Epithelial cell of proximal tubule (primary cell): ENCODE measurements around the gene TCF3. TPM values are rescaled to one million over a fixed set of nuclear protein-coding genes. Genes with fewer than 3 reads are reported as not detected.
A peak's percentile ranks its signal among the peaks of the same experiment; 100 is the strongest.

Experiments used
- DNase-seq: peaks from one replicate; pipeline ENCODE4 v3.0.0-alpha.2; 2011; ENCODE audit warnings: low read depth
- H3K4me3 ChIP-seq: 2 replicates; pipeline ENCODE4 v1.5.1; 2011; ENCODE audit warnings: low read depth, mild to moderate bottlenecking, low read length
- total RNA-seq: library from RNA; depleted of rRNA; stranded (reverse); fragments of >200 nt; gene quantifications from 2 replicates; pipeline ENCODE4 v1.2.3, GENCODE V29; 2015
- TF ChIP-seq, protein P1 (sequence below): conservative IDR thresholded peaks from 2 replicates; pipeline ENCODE4 v1.5.1; 2012; ENCODE audit warnings: low read depth, mild to moderate bottlenecking, low read length

The TCF3 gene
- total RNA-seq, 1 donor from 2014 or later = 197 TPM

DNA sequence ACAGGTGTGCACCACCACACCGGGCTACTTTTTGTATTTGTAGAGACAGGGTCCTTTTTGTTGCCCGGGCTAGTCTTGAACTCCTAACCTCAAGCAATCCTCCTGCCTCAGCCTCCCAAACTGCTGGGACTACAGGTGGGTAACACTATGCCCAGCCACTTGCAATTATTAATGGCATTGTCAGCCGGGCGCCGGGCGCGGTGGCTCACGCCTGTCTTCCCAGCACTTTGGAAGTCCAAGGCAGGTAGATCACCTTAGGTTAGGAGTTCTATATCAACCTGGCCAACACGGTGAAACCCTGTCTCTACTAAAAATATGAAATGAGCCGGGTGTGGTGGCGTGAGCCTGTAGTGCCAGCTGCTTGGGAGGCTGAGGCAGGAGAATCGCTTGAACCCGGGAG, 81.6 kb downstream of the TCF3 start:
- H3K4me3 ChIP-seq = no peak overlapping the region
- TF ChIP-seq, protein P1, sequence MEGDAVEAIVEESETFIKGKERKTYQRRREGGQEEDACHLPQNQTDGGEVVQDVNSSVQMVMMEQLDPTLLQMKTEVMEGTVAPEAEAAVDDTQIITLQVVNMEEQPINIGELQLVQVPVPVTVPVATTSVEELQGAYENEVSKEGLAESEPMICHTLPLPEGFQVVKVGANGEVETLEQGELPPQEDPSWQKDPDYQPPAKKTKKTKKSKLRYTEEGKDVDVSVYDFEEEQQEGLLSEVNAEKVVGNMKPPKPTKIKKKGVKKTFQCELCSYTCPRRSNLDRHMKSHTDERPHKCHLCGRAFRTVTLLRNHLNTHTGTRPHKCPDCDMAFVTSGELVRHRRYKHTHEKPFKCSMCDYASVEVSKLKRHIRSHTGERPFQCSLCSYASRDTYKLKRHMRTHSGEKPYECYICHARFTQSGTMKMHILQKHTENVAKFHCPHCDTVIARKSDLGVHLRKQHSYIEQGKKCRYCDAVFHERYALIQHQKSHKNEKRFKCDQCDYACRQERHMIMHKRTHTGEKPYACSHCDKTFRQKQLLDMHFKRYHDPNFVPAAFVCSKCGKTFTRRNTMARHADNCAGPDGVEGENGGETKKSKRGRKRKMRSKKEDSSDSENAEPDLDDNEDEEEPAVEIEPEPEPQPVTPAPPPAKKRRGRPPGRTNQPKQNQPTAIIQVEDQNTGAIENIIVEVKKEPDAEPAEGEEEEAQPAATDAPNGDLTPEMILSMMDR = no peak
- DNase-seq = no peak

DNA sequence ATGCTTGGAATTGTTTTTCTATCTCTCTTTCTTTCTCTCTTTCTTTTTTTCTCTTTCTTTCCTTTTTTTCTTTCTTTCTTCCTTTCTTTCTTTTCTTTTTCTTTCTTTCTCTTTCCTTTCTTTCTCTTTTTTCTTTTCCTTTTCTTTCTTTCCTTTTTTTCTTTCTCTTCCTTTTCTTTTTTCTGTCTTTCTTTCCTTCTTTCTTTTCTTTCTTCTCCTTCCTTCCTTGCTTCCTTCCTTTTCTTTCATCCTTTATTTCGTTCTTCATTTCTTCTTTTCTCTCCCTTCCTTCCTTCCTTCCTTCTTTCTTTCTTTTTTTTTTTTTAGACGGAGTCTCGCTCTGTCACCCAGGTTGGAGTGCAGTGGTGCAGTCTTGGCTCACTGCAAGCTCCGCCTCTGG, 82.4 kb downstream of the TCF3 start:
- no peak overlapping the region for H3K4me3 ChIP-seq
- no peak for DNase-seq
- TF ChIP-seq, protein P1 = no peak

DNA sequence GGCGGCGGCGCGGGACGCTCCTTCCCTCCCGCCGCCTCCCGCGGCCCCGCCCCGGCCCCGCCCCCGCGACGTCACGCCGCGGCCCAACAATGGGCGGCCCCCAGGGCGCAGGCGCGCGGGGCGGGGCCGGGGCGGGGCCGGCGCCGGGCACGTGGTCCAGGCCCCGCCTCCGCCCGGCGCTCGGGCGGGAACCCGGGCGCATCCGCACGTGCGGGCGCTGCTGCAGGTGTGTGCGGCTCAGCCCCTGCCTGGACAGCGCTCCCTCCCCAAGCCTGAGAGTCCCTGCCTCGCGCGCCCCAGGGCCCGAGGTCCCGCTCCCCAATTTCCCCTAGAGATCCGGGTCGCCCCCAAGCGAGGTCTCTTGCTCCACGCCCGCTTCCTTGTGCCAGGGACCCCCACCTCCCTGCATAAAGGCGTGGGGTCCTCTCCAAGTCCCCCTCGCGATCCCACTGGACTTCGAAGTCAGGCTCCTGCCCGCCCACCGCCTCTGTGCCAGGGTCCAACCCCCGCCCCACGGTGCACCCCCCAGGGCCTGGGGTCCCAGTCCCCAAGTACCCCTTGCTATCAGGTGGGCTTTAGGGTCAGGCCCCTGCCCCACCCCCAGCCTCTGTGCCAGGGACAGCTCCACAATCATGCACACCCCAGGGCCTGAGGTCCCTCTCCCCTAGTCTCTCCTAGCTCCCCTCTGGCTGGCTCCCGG, 83.9 kb downstream of the TCF3 start, which contains the start of gene MEX3D:
TSS of gene MEX3D (minus strand) at position 6 of the 700 bp plus-strand sequence. CDS start 267 bp downstream, outside the sequence.
- H3K4me3 ChIP-seq = peak within 1 kb of the TSS; percentile 80
- TF ChIP-seq, protein P1 = no peak
- DNase-seq = no peak

- TF ChIP-seq, protein P1 = no peak
- DNase-seq = no peak
- H3K4me3 ChIP-seq = no peak overlapping the region
Measured at GRCh38 chr19:1567848-1568227, 84.6 kb downstream of the TCF3 start.

DNA sequence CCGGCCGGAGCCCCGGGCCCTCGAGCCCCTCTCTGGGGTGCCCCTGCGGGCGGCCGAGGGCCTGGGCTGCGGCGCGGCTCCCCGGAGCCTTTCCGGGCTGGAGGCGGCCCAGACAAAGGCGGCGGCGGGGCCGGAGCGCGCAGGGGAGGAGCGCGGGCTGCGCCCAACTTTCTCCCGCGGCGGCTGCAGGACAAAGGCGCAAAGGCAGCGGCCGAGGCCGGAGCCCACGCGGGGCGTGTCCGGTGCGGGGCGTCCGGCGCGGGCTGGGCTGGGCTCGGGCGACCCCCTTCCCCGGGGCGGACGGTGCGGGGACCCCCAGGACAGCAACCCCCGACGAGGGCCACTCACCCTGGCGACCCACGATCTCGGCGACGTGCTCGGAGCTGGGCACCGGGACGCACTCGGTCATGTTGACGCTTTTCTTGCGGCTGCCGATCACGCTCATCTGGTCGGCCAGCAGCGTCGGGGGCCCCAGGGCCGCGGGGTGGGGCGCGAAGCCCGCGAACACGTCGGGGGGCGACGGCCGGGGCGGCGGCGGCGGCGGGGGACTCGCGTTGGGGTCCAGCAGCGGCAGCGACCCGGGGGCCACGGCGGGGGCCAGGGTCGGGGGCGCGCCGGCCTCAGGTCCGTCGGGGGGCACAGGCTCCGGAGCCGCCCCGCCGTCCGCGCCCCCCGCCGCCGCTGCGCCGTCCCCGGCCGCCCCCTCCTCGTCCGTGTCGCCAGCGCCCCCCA, 85.1 kb downstream of the TCF3 start:
- peak overlapping the region; percentile 80 for H3K4me3 ChIP-seq
- TF ChIP-seq, protein P1 = no peak
- DNase-seq = no peak

DNA sequence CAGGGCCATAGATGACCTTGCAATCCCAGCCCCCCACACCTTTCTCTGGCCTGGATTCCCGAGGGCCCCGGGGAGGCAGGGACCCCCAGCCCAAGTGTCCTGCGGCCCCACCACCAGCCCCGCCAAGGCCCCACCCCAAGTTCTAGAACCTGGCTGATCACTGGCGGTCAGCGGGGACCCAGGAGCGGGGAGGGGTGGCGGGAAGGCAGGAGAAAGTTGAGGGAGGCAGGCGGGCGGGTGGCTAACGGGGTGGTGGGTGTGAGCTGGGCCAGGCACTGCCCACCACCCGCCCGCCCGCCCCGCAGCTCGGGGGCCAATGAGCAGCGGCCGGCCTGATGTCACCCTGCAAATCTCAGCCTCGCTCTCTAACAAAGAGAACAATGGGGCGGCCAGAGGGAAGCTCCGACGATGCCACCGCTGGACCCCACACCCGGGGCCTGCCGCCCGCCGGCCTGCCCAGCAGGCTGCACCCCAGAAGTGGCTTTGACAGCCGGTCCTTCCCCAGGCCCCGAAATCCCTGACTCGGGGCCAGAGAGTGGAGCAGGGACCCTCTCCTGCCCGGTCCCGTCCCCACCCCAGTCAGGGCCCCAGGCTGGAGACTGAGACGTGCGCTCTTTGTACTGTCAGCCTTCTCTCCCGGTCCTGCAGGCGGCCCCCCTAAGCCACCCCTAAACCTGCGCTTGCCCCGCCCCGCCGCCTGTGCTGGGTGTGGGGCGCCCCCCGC, 85.9 kb downstream of the TCF3 start:
- H3K4me3 ChIP-seq = peak overlapping the region; percentile 80
- TF ChIP-seq, protein P1 = no peak
- DNase-seq = no peak
